HepG2 (cell line): ENCODE measurements around the gene APBA3. TPM values are rescaled to one million over a fixed set of nuclear protein-coding genes. Genes with fewer than 3 reads are reported as not detected.

ENCODE experiments used
- ARID4A ChIP-seq: sonication (generic); formaldehyde crosslinking; IDR thresholded peaks from 2 replicates; pipeline ENCODE4 v1.5.0; 2020; ENCODE audit warnings: mild to moderate bottlenecking, missing genetic modification reagents, borderline replicate concordance
- EP300 ChIP-seq, 3 experiments: sonication (generic) in 1 of 3; formaldehyde crosslinking in 1 of 3; IDR thresholded peaks; 2 replicates each; pipeline versions ENCODE4 v1.5.1 to v1.6.1; 2011 to 2020; ENCODE audit warnings: low read depth in 2 of 3, low read length in 2 of 3, borderline replicate concordance in 1 of 3, improper control_type of control experiment in 1 of 3, mild to moderate bottlenecking in 1 of 3, missing genetic modification reagents in 1 of 3, moderate library complexity in 1 of 3
- GPN1 ChIP-seq: sonication (generic); formaldehyde crosslinking; IDR thresholded peaks from 2 replicates; pipeline ENCODE4 v1.5.1; 2020; ENCODE audit warnings: missing genetic modification reagents, borderline replicate concordance
- IKZF4 ChIP-seq: sonication (generic); formaldehyde crosslinking; IDR thresholded peaks from 2 replicates; pipeline ENCODE4 v1.5.1; 2020; ENCODE audit warnings: borderline replicate concordance, mild to moderate bottlenecking, low read depth, missing genetic modification reagents; ENCODE audit errors: not compliant biosample characterization
- MAZ ChIP-seq, 2 experiments: sonication (generic) in 1 of 2; formaldehyde crosslinking in 1 of 2; IDR thresholded peaks; 2 replicates each; pipeline versions ENCODE4 v1.5.0 to v1.6.1; 2012 to 2020; ENCODE audit warnings: low read depth in 2 of 2, mild to moderate bottlenecking in 2 of 2, borderline replicate concordance in 1 of 2, improper control_type of control experiment in 1 of 2, low read length in 1 of 2, missing genetic modification reagents in 1 of 2, moderate library complexity in 1 of 2
- MED8 ChIP-seq: sonication (generic); formaldehyde crosslinking; IDR thresholded peaks from 2 replicates; pipeline ENCODE4 v1.8.1; 2023; ENCODE audit warnings: mild to moderate bottlenecking, missing genetic modification reagents; ENCODE audit not compliant: insufficient replicate concordance
- NFKBIZ ChIP-seq: IDR thresholded peaks from 2 replicates; pipeline ENCODE4 v1.6.1; 2018; ENCODE audit warnings: missing genetic modification reagents, missing compliant biosample characterization
- NR3C1 ChIP-seq: sonication (generic); formaldehyde crosslinking; IDR thresholded peaks from 2 replicates; pipeline ENCODE4 v1.4.0; 2020; ENCODE audit warnings: missing genetic modification reagents
- TEAD2 ChIP-seq: sonication (generic); formaldehyde crosslinking; IDR thresholded peaks from 2 replicates; pipeline ENCODE4 v1.9.0; 2021; ENCODE audit warnings: missing genetic modification reagents
- ZNF260 ChIP-seq: sonication (generic); formaldehyde crosslinking; IDR thresholded peaks from 2 replicates; pipeline ENCODE4 v1.4.0; 2020; ENCODE audit warnings: missing genetic modification reagents, low read depth, mild to moderate bottlenecking, borderline replicate concordance
- ZNF614 ChIP-seq: IDR thresholded peaks from 2 replicates; pipeline ENCODE4 v1.6.1; 2018; ENCODE audit warnings: missing biosample characterization, missing genetic modification reagents, inconsistent platforms, borderline replicate concordance
- ZNF646 ChIP-seq: sonication (generic); formaldehyde crosslinking; IDR thresholded peaks from 2 replicates; pipeline ENCODE4 v1.9.0; 2021; ENCODE audit warnings: mild to moderate bottlenecking, missing genetic modification reagents
- ZNF746 ChIP-seq: sonication (generic); formaldehyde crosslinking; IDR thresholded peaks from 2 replicates; pipeline ENCODE4 v1.8.0; 2022; ENCODE audit warnings: mild to moderate bottlenecking, missing genetic modification reagents
- ZSCAN22 ChIP-seq: sonication (generic); formaldehyde crosslinking; IDR thresholded peaks from 2 replicates; pipeline ENCODE4 v1.4.0; 2020; ENCODE audit warnings: mild to moderate bottlenecking, missing genetic modification reagents
- ZSCAN5A ChIP-seq: sonication (generic); formaldehyde crosslinking; IDR thresholded peaks from 2 replicates; pipeline ENCODE4 v1.8.0; 2022; ENCODE audit warnings: mild to moderate bottlenecking, missing genetic modification reagents, borderline replicate concordance
- polyA plus RNA-seq, 8 experiments: library from polyadenylated mRNA; depleted of rRNA in 3 of 8; stranded (reverse) in 7 of 8; unstranded in 1 of 8; fragments of >200 nt; fragmentation: Illumina TruSeq in 4 of 8; extraction: Trizol in 4 of 8; gene quantifications; 2 replicates each; pipeline versions ENCODE4 v1.2.1 to v1.2.3, GENCODE V29; 2011 to 2016; ENCODE audit warnings: low read depth in 4 of 8, missing spikeins in 1 of 8, mixed read lengths in 1 of 8; ENCODE audit not compliant: insufficient read depth in 1 of 8
- total RNA-seq, 5 experiments: library from RNA; depleted of rRNA; stranded (reverse); fragments of >200 nt; fragmentation: Illumina TruSeq; extraction: Trizol; gene quantifications; 2 replicates each; pipeline ENCODE4 v1.2.3, GENCODE V29; 2016; ENCODE audit warnings: low read depth in 1 of 5

Gene APBA3
- total and polyA plus RNA-seq, 2 of the 13 experiments (the other 11 are each of a cell fraction or from before 2014, with no cell fraction given), result 14.2 to 14.3 TPM

DNA sequence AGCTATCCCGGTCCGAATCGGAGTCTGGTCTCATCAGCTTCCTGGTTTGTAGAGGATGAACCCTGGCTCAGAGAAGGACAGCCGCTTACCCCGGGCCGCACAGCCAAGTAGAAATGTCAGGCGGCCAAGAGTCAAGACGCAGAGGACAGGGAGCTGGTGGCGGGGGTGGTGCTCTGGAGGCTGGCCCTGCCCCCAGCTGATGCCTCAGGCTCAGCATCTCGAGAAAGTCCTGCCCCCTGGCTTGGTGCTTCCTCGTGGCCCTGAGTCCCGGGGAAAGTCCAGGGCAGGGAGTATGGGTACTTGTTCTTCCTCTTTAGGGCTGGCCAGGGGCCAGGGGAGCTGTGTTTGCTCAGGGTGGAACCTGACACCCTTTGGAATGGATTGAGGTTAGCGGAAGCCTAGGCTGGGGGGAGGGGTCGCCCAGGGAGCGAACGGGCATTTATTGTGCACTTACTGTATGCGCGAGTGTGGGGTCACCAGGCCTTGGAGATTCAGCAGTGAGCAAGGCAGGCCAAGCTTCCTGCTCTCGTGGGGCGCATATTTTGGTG is 51.2 kb downstream of the APBA3 start (continued):
- TF ChIP-seq ZNF746 (0 out of 2 replicates have a peak, but pooled peaks have one; percentile 40), ZNF614 (peak; percentile 65; the same call in 1 of the 2 replicates), ZNF646 (CRISPR knock-in tag) (no peak), GPN1 (no peak), IKZF4 (no peak), NFKBIZ (peak; percentile 57; the same call in 1 of the 2 replicates), ZNF260 (CRISPR knock-in tag) (no peak), TEAD2 (CRISPR knock-in tag) (no peak), ZSCAN22 (CRISPR knock-in tag) (no peak), ZSCAN5A (CRISPR knock-in tag) (no peak), MED8 (CRISPR knock-in tag) (peak; percentile 70), EP300 (IDR thresholded peaks at IDR 0.05; ENCODE audit: low read depth in 2 of 2, low read length in 2 of 2) (peak; percentile 56 to 88; a peak in 3 of 4 replicates), EP300 (CRISPR knock-in tag; IDR thresholded peaks at IDR 0.05; ENCODE audit: borderline replicate concordance) (peak; percentile 78), NR3C1 (CRISPR knock-in tag) (no peak), ARID4A (CRISPR knock-in tag) (peak; percentile 48; the same call in 1 of the 2 replicates), MAZ (IDR thresholded peaks at IDR 0.05; ENCODE audit: borderline replicate concordance, low read depth, low read length) (peak; percentile 63; the same call in 1 of the 2 replicates), MAZ (CRISPR knock-in tag; IDR thresholded peaks at IDR 0.05; ENCODE audit: low read depth) (peak; percentile 61)
